HUES6 (cell line): ENCODE results near the gene EPB41L4A.

Source experiments
- H3K27ac ChIP-seq: 2 replicates; pipeline ENCODE4 v1.7.0; 2013; ENCODE audit warnings: low read depth, mild to moderate bottlenecking, low read length, inconsistent platforms
- H3K27me3 ChIP-seq: 2 replicates; pipeline ENCODE4 v1.6.1; 2013; ENCODE audit warnings: low read length; ENCODE audit not compliant: control insufficient read depth, insufficient read depth
- H3K36me3 ChIP-seq: 2 replicates; pipeline ENCODE4 v1.6.1; 2013; ENCODE audit warnings: low read length; ENCODE audit not compliant: control insufficient read depth, insufficient read depth
- H3K4me1 ChIP-seq: 2 replicates; pipeline ENCODE4 v1.6.1; 2013; ENCODE audit warnings: low read length; ENCODE audit not compliant: control insufficient read depth, insufficient read depth
- H3K4me3 ChIP-seq: 2 replicates; pipeline ENCODE4 v1.5.1; 2013; ENCODE audit warnings: low read depth, low read length
- H3K9ac ChIP-seq: one replicate; pipeline ENCODE4 v1.6.1; 2013; ENCODE audit warnings: mild to moderate bottlenecking, low read length
- H3K9me3 ChIP-seq: 2 replicates; pipeline ENCODE4 v1.6.1; 2013; ENCODE audit warnings: low read depth, low read length; ENCODE audit not compliant: control insufficient read depth, insufficient read depth

Gene EPB41L4A

GRCh38 chr5:112183874-112184273, 235.2 kb downstream of the EPB41L4A start:
- H3K27ac ChIP-seq, result no peak overlapping the region
- H3K9me3 ChIP-seq, result no peaks in the 10 kb centered on the region
- H3K4me1 ChIP-seq, result peaks cover 11% of the 10 kb centered on the region
- no peak overlapping the region for H3K4me3 ChIP-seq
- no peaks in the 10 kb centered on the region for H3K36me3 ChIP-seq
- H3K27me3 ChIP-seq, result no peaks in the 10 kb centered on the region
- H3K9ac ChIP-seq, result no peak overlapping the region

DNA sequence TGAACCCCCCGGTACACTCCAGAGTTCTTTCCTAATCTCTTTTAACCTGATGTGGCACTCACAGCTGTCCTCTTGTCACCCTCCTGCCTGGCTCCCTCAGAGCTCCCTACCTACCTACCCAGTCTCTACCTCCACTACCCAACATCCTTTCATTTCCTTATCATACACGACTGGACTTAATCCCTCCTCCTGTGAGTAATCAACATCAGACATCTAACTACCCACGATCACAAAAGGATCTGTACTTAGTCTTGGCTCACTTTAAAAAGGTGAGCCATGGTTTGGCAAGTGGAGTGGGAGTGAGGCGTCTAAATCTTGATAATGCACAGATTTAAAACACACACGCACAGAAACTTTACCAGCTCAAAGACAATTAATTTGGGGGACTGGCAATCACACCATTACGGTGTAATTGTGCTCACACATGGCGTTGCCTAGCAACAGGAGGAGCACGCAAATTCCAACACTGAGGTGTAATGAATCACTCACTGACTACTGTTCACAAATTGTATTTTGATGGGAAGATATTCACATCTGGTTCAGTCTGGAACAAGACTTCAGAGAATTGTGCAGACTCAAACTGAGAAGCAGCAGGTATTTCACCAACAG, 235.9 kb downstream of the EPB41L4A start:
- Histone ChIP-seq H3K27me3 (no peaks in the 10 kb centered on the region), H3K9me3 (no peaks in the 10 kb centered on the region), H3K36me3 (no peaks in the 10 kb centered on the region), H3K4me1 (peaks cover 11% of the 10 kb centered on the region), H3K4me3 (no peak overlapping the region), H3K9ac (no peak overlapping the region), H3K27ac (no peak overlapping the region)

GRCh38 chr5:112179290-112179689, 239.8 kb downstream of the EPB41L4A start:
- H3K4me1 ChIP-seq, result peaks cover 13% of the 10 kb centered on the region
- H3K36me3 ChIP-seq, result no peaks in the 10 kb centered on the region
- no peaks in the 10 kb centered on the region for H3K9me3 ChIP-seq
- no peak overlapping the region for H3K9ac ChIP-seq
- no peak overlapping the region for H3K4me3 ChIP-seq
- H3K27me3 ChIP-seq, result no peaks in the 10 kb centered on the region
- H3K27ac ChIP-seq, result no peak overlapping the region

GRCh38 chr5:112174959-112175594, 244.0 kb downstream of the EPB41L4A start:
- no peak overlapping the region for H3K9ac ChIP-seq
- no peaks in the 10 kb centered on the region for H3K27me3 ChIP-seq
- no peaks in the 10 kb centered on the region for H3K36me3 ChIP-seq
- H3K4me3 ChIP-seq, result peak overlapping the region; percentile 32; the same call in 1 of the 2 replicates
- no peak overlapping the region for H3K27ac ChIP-seq
- H3K4me1 ChIP-seq, result peaks cover 2% of the 10 kb centered on the region; the same call in 1 of the 2 replicates
- no peaks in the 10 kb centered on the region for H3K9me3 ChIP-seq

- peaks cover 49% of the 10 kb centered on the region for H3K36me3 ChIP-seq
- peaks cover 30% of the 10 kb centered on the region for H3K4me1 ChIP-seq
- H3K9me3 ChIP-seq, result no peaks in the 10 kb centered on the region
- no peaks in the 10 kb centered on the region for H3K27me3 ChIP-seq
- H3K27ac ChIP-seq, result peak overlapping the region; percentile 75
- peak overlapping the region; percentile 84 for H3K9ac ChIP-seq
- peak overlapping the region; percentile 24; the same call in 1 of the 2 replicates for H3K4me3 ChIP-seq
These were observed 253.0 kb downstream of the EPB41L4A start for GRCh38 chr5:112165897-112166737.

- peaks cover 30% of the 10 kb centered on the region for H3K4me1 ChIP-seq
- H3K9ac ChIP-seq, result peak overlapping the region; percentile 84
- peak overlapping the region; percentile 75 for H3K27ac ChIP-seq
- no peaks in the 10 kb centered on the region for H3K9me3 ChIP-seq
- no peaks in the 10 kb centered on the region for H3K27me3 ChIP-seq
- H3K36me3 ChIP-seq, result peaks cover 50% of the 10 kb centered on the region
- H3K4me3 ChIP-seq, result peak overlapping the region; percentile 24; the same call in 1 of the 2 replicates
These were observed 253.7 kb downstream of the EPB41L4A start for GRCh38 chr5:112165399-112165798.

GRCh38 chr5:112163435-112163834, 255.6 kb downstream of the EPB41L4A start:
- H3K9ac ChIP-seq, result no peak overlapping the region
- H3K9me3 ChIP-seq, result no peaks in the 10 kb centered on the region
- no peaks in the 10 kb centered on the region for H3K27me3 ChIP-seq
- peaks cover 50% of the 10 kb centered on the region for H3K36me3 ChIP-seq
- H3K4me1 ChIP-seq, result peaks cover 30% of the 10 kb centered on the region
- no peak overlapping the region for H3K4me3 ChIP-seq
- H3K27ac ChIP-seq, result no peak overlapping the region

GRCh38 chr5:112161392-112161748, 257.7 kb downstream of the EPB41L4A start:
- H3K4me1 ChIP-seq, result peaks cover 12% of the 10 kb centered on the region
- H3K36me3 ChIP-seq, result peaks cover 44% of the 10 kb centered on the region

GRCh38 chr5:112160652-112161391, 258.3 kb downstream of the EPB41L4A start:
- Histone ChIP-seq H3K4me1 (peaks cover 10% of the 10 kb centered on the region), H3K9me3 (no peaks in the 10 kb centered on the region), H3K9ac (peak overlapping the region; percentile 95), H3K27me3 (no peaks in the 10 kb centered on the region), H3K36me3 (peaks cover 44% of the 10 kb centered on the region), H3K27ac (peak overlapping the region; percentile 83), H3K4me3 (peak overlapping the region; percentile 96)

More at GRCh38 chr5:112161392-112161748, 257.7 kb downstream of the EPB41L4A start:
- Histone ChIP-seq H3K4me3 (peak overlapping the region; percentile 96), H3K27me3 (no peaks in the 10 kb centered on the region), H3K9ac (peak overlapping the region; percentile 95), H3K27ac (peak overlapping the region; percentile 83), H3K9me3 (no peaks in the 10 kb centered on the region)

DNA sequence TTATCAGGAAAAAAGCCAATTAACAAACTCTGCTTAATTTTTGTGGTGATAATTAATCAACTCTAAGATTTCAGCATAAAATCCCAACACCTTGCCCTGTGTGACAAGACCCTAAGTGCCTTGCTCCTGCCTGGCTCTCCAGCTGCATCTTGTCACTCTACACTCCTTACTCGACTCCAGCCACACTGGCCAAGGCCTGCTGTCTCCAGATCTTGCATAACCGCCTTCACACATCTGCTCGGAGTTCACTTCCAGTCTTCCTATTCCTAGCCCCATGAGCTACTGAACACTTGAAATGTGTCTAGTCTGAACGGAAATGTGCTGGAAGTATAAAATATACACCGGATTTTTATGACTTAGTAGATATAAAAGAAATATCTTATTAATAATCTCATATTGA, 259.6 kb downstream of the EPB41L4A start:
- Histone ChIP-seq H3K9me3 (no peaks in the 10 kb centered on the region), H3K27me3 (no peaks in the 10 kb centered on the region), H3K9ac (no peak overlapping the region), H3K4me1 (peaks cover 2% of the 10 kb centered on the region; the same call in 1 of the 2 replicates), H3K4me3 (no peak overlapping the region), H3K36me3 (peaks cover 34% of the 10 kb centered on the region), H3K27ac (no peak overlapping the region)
